ENCODE data around the gene PIK3R6. TPM values are rescaled to one million over a fixed set of nuclear protein-coding genes. Genes with fewer than 3 reads are reported as not detected.
A peak's percentile ranks its signal among the peaks of the same experiment; 100 is the strongest.

The PIK3R6 gene
- total and polyA plus RNA-seq, 10 of the 15 experiments (the other 5 are each of a cell fraction or from before 2014, with no cell fraction given) = 6.7 to 146 (median 68.2) TPM

DNA sequence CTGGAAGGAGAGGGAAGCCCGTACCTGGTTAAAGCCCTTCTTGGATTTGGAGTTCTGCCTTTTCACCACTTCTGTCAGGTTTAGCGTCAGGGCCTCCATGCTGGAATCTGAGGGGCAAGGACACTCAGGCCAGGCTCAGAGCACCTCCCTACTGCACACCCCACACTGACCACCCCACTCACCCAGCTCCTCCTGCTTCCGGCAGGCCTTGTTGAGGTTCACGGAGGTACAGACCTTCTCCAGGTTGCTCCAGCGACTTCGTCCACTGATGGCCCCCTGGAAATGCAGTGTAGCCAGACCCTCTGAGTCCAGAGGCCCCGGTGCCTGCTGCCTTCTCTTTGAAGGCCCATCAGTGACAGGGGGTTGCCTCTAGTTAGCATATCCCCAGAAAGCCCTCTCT is 14.1 kb upstream of the PIK3R6 start:
- in situ Hi-C loops (cut with MboI) = no loop called here
- Histone ChIP-seq H3K27me3 (replicated peaks in 1 of 2; ENCODE audit: control insufficient read depth in 2 of 2, insufficient read depth in 2 of 2, low read length in 1 of 2) (no peaks in the 10 kb centered on the region), H3K79me2 (ENCODE audit: control insufficient read depth, insufficient read depth, low read length) (no peaks in the 10 kb centered on the region), H3K4me1 (ENCODE audit: control insufficient read depth, insufficient read depth, low read length) (no peaks in the 10 kb centered on the region), H3K36me3 (ENCODE audit: control insufficient read depth in 2 of 2, insufficient read depth in 2 of 2, low read length in 1 of 2) (peaks cover 34 to 44% of the 10 kb centered on the region in 2 experiments; a peak in 3 of 4 replicates), H3K9ac (ENCODE audit: control insufficient read depth, insufficient read depth, low read length) (no peak overlapping the region), H4K20me1 (ENCODE audit: control insufficient read depth, insufficient read depth) (no peaks in the 10 kb centered on the region), H3K9me3 (replicated peaks; ENCODE audit: control insufficient read depth, insufficient read depth, low read length) (no peaks in the 10 kb centered on the region; the same call in 2 of the 3 replicates), H2AFZ (ENCODE audit: control insufficient read depth, low read depth, low read length) (no peak overlapping the region), H3K27ac (ENCODE audit: control insufficient read depth, insufficient read depth) (no peak overlapping the region), H3K4me2 (ENCODE audit: control insufficient read depth, insufficient read depth) (no peak overlapping the region), H3K4me3 (no peak overlapping the region)
- ChIA-PET SMC1A (ENCODE audit: uncharacterized antibody, unreplicated experiment) (no interaction called here), POLR2A (interaction anchor here (0.5 kb wide), 1 partner anchor 16 kb away, joined by 4 read pairs; no protein-coding TSS in a partner anchor), CTCF (no interaction called here), RAD21 (ENCODE audit: unreplicated experiment) (interaction anchor here (0.6 kb wide), 1 partner anchor 13 kb away, joined by 4 read pairs; no protein-coding TSS in a partner anchor)
- FAIRE-seq = no peak
- BruUV-seq (replicated peaks) = no TSS peak
- no peak for ATAC-seq
- TF ChIP-seq FOXK2 (IDR thresholded peaks at IDR 0.05) (no peak), POLR2A (IDR thresholded peaks at IDR 0.05; ENCODE audit: low read depth, low read length) (peak; percentile 27; the same call in 1 of the 2 replicates), POLR2AphosphoS5 (IDR thresholded peaks at IDR 0.05; ENCODE audit: low read length) (peak; percentile 22; the same call in 1 of the 2 replicates)
- intact Hi-C loops (cut with micrococcal nuclease; ENCODE audit: unreplicated experiment) = no loop called here
- 97% methylated on average over 7 of the region's 7 CpGs for WGBS (ENCODE audit: insufficient coverage, insufficient replicate concordance, low lambda C conversion rate, missing lambda C conversion rate)
- DNase-seq (ENCODE audit: low read depth, low spot score) = no peak

- peaks cover 27 to 36% of the 10 kb centered on the region in 2 experiments; a peak in 3 of 4 replicates for H3K36me3 ChIP-seq (ENCODE audit: control insufficient read depth in 2 of 2, insufficient read depth in 2 of 2, low read length in 1 of 2)
- no TSS peak for BruUV-seq (replicated peaks)
- H3K9me3 ChIP-seq (replicated peaks; ENCODE audit: control insufficient read depth, insufficient read depth, low read length) = no peaks in the 10 kb centered on the region
- 79% methylated on average over 7 of the region's 7 CpGs for WGBS (ENCODE audit: insufficient coverage, insufficient replicate concordance, low lambda C conversion rate, missing lambda C conversion rate)
- H3K4me3 ChIP-seq = no peak overlapping the region
- SMC1A ChIA-PET (ENCODE audit: uncharacterized antibody, unreplicated experiment) = no interaction called here
- RAD21 ChIA-PET (ENCODE audit: unreplicated experiment) = no interaction called here
- DNase-seq (ENCODE audit: low read depth, low spot score) (no peak), FAIRE-seq (no peak), ATAC-seq (no peak)
- H4K20me1 ChIP-seq (ENCODE audit: control insufficient read depth, insufficient read depth) = no peaks in the 10 kb centered on the region
- no peaks in the 10 kb centered on the region for H3K27me3 ChIP-seq (replicated peaks in 1 of 2; ENCODE audit: control insufficient read depth in 2 of 2, insufficient read depth in 2 of 2, low read length in 1 of 2)
- no peak overlapping the region for H3K9ac ChIP-seq (ENCODE audit: control insufficient read depth, insufficient read depth, low read length)
- no peak overlapping the region for H3K4me2 ChIP-seq (ENCODE audit: control insufficient read depth, insufficient read depth)
- CTCF ChIA-PET = interaction anchor here (0.6 kb wide), 1 partner anchor 644 kb away, joined by 3 read pairs; no protein-coding TSS in a partner anchor
- no peak overlapping the region for H2AFZ ChIP-seq (ENCODE audit: control insufficient read depth, low read depth, low read length)
- no peaks in the 10 kb centered on the region for H3K4me1 ChIP-seq (ENCODE audit: control insufficient read depth, insufficient read depth, low read length)
- intact Hi-C loops (cut with micrococcal nuclease; ENCODE audit: unreplicated experiment) = no loop called here
- POLR2A ChIA-PET = no interaction called here
- H3K79me2 ChIP-seq (ENCODE audit: control insufficient read depth, insufficient read depth, low read length) = no peaks in the 10 kb centered on the region
- no peak overlapping the region for H3K27ac ChIP-seq (ENCODE audit: control insufficient read depth, insufficient read depth)
- in situ Hi-C loops (cut with MboI) = no loop called here
- TF ChIP-seq TCF12 (IDR thresholded peaks at IDR 0.05; ENCODE audit: low read depth, low read length) (no peak), NR2C1 (IDR thresholded peaks at IDR 0.05) (no peak), PBX3 (IDR thresholded peaks at IDR 0.05; ENCODE audit: insufficient replicate concordance, low read depth, low read length) (no peak), IRF4 (IDR thresholded peaks at IDR 0.05; ENCODE audit: low read depth, low read length) (no peak), IKZF2 (IDR thresholded peaks at IDR 0.05) (no peak), RAD21 (IDR thresholded peaks at IDR 0.05; ENCODE audit: insufficient read depth, low read depth, low read length) (no peak), ZBTB33 (IDR thresholded peaks at IDR 0.05) (no peak), KDM1A (IDR thresholded peaks at IDR 0.05; ENCODE audit: borderline replicate concordance) (no peak), RFX5 (IDR thresholded peaks at IDR 0.05; ENCODE audit: low read depth, low read length) (no peak), SMAD1 (IDR thresholded peaks at IDR 0.05; ENCODE audit: low read depth, partially characterized antibody) (no peak), HCFC1 (IDR thresholded peaks at IDR 0.05; ENCODE audit: low read length) (no peak), TARDBP (IDR thresholded peaks at IDR 0.05; ENCODE audit: borderline replicate concordance) (no peak), ZNF24 (IDR thresholded peaks at IDR 0.05) (no peak)
- TF ChIP-seq, protein P1, sequence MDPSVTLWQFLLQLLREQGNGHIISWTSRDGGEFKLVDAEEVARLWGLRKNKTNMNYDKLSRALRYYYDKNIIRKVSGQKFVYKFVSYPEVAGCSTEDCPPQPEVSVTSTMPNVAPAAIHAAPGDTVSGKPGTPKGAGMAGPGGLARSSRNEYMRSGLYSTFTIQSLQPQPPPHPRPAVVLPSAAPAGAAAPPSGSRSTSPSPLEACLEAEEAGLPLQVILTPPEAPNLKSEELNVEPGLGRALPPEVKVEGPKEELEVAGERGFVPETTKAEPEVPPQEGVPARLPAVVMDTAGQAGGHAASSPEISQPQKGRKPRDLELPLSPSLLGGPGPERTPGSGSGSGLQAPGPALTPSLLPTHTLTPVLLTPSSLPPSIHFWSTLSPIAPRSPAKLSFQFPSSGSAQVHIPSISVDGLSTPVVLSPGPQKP (IDR thresholded peaks at IDR 0.05; ENCODE audit: low read depth, low read length) = no peak
These were observed 13.0 kb upstream of the PIK3R6 start for GRCh38 chr17:8880466-8880865.

Data from GM12878 (cell line).